HCT116 (cell line): Measurements from ENCODE around the gene FGF16. TPM values are rescaled to one million over a fixed set of nuclear protein-coding genes. Genes with fewer than 3 reads are reported as not detected.

Source experiments
- ATAC-seq: fragments of 200-7000 bp; cut with Tn5 transposase; 2 replicates; pipeline ENCODE4 v1.9.1; 2020; ENCODE audit warnings: mild to moderate bottlenecking, moderate library complexity
- BruUV-seq: library from RNA; stranded (reverse); fragments of 400-500 nt; replicated peaks from 2 replicates; lab custom pipeline; 2021; lab: Mats Ljungman, UMichigan
- CTCF ChIA-PET: fragments of 300-600 bp; sonication (Branson Sonifier 250); formaldehyde crosslinking; loops from one replicate; lab custom pipeline; 2021; ENCODE audit warnings: antibody characterized with exemption; lab: Charles Lee
- POLR2A ChIA-PET: fragments of 300-600, 350-600 bp; sonication (Branson Sonifier 250); formaldehyde crosslinking; loops from one replicate; lab custom pipeline; 2021; ENCODE audit warnings: antibody characterized with exemption; lab: Charles Lee
- RAD21 ChIA-PET, 2 experiments: fragments of 300-600 bp; sonication (Branson Sonifier 250); formaldehyde crosslinking; loops; one replicate each; lab custom pipeline; 2023; ENCODE audit warnings: low total read pairs in 2 of 2; ENCODE audit not compliant: uncharacterized antibody in 2 of 2, unreplicated experiment in 2 of 2, low non-redundant PET in 1 of 2; lab: Charles Lee
- DNase-seq: peaks from one replicate; pipeline ENCODE4 v3.0.0-alpha.2; 2010; ENCODE audit warnings: low read depth, low spot score
- H2AFZ ChIP-seq: fragments of 200-600 bp; shearing (Covaris generic), sonication (generic); 2 replicates; pipeline ENCODE4 v1.6.1; 2017; ENCODE audit warnings: low read depth, mixed run types, mixed read lengths, antibody characterized with exemption, low read length; ENCODE audit not compliant: poor library complexity, severe bottlenecking
- H3K27ac ChIP-seq: 2 replicates; pipeline ENCODE4 v1.5.1; 2012; ENCODE audit warnings: low read depth, low read length
- H3K27me3 ChIP-seq: fragments of 200-600 bp; sonication (generic); 2 replicates; pipeline ENCODE4 v1.6.1; 2016; ENCODE audit warnings: mixed run types, low read length, mixed read lengths; ENCODE audit not compliant: insufficient read depth
- H3K36me3 ChIP-seq, 2 experiments: fragments of 200-500 bp in 1 of 2; fragments of 200-600 bp in 1 of 2; sonication (Bioruptor generic) in 1 of 2; sonication (generic) in 1 of 2; 2 replicates each; pipeline versions ENCODE4 v1.5.1 to v1.6.1; 2014 to 2016; ENCODE audit warnings: low read length in 2 of 2, inconsistent platforms in 1 of 2, mixed read lengths in 1 of 2, mixed run types in 1 of 2; ENCODE audit not compliant: insufficient read depth in 2 of 2, control insufficient read depth in 1 of 2
- H3K4me1 ChIP-seq, 2 experiments: fragments of 200-600 bp in 1 of 2; sonication (generic) in 1 of 2; 2 replicates each; pipeline versions ENCODE4 v1.5.1 to v1.6.1; 2012 to 2017; ENCODE audit warnings: low read length in 2 of 2, inconsistent platforms in 1 of 2, mild to moderate bottlenecking in 1 of 2, mixed read lengths in 1 of 2, mixed run types in 1 of 2, moderate library complexity in 1 of 2; ENCODE audit not compliant: insufficient read depth in 2 of 2, control insufficient read depth in 1 of 2
- H3K4me2 ChIP-seq: fragments of 200-600 bp; sonication (generic); 2 replicates; pipeline ENCODE4 v1.6.1; 2017; ENCODE audit warnings: mixed run types, low read length, mixed read lengths
- H3K4me3 ChIP-seq, 2 experiments: fragments of 200-600 bp in 1 of 2; sonication (generic) in 1 of 2; replicated peaks in 1 of 2; 2 replicates each; pipeline ENCODE4 v1.5.1; 2011 to 2016; ENCODE audit warnings: low read length in 2 of 2, control low read depth in 1 of 2, low read depth in 1 of 2, mild to moderate bottlenecking in 1 of 2, mixed read lengths in 1 of 2, mixed run types in 1 of 2
- H3K79me2 ChIP-seq: fragments of 200-600 bp; sonication (generic); 2 replicates; pipeline ENCODE4 v1.6.1; 2017; ENCODE audit warnings: mild to moderate bottlenecking, mixed run types, low read length, moderate library complexity, mixed read lengths; ENCODE audit not compliant: insufficient read depth
- H3K9ac ChIP-seq: fragments of 200-600 bp; sonication (generic); 2 replicates; pipeline ENCODE4 v1.6.1; 2016; ENCODE audit warnings: low read length, mixed read lengths
- H3K9me2 ChIP-seq: fragments of 200-600 bp; sonication (generic), shearing (Covaris generic); 2 replicates; pipeline ENCODE4 v1.6.1; 2017; ENCODE audit warnings: mixed run types, mild to moderate bottlenecking, moderate library complexity; ENCODE audit not compliant: insufficient read depth
- H3K9me3 ChIP-seq, 2 experiments: fragments of 200-500 bp in 1 of 2; fragments of 200-600 bp in 1 of 2; sonication (Bioruptor generic) in 1 of 2; sonication (generic) in 1 of 2; 2 replicates each; pipeline ENCODE4 v1.6.1; 2014 to 2017; ENCODE audit warnings: low read length in 2 of 2, mixed read lengths in 2 of 2, inconsistent platforms in 1 of 2, low read depth in 1 of 2, mild to moderate bottlenecking in 1 of 2, mixed run types in 1 of 2, moderate library complexity in 1 of 2; ENCODE audit not compliant: control insufficient read depth in 1 of 2, insufficient read depth in 1 of 2
- H4K20me1 ChIP-seq: fragments of 200-600 bp; sonication (generic), shearing (Covaris generic); 2 replicates; pipeline ENCODE4 v1.6.1; 2017; ENCODE audit warnings: mixed run types, mild to moderate bottlenecking, moderate library complexity; ENCODE audit not compliant: insufficient read depth
- CBX3 ChIP-seq: IDR thresholded peaks from 2 replicates; pipeline ENCODE4 v1.6.1; 2012; ENCODE audit warnings: low read depth
- EZH2 ChIP-seq: fragments of 200-600 bp; sonication (generic); IDR thresholded peaks from 2 replicates; pipeline ENCODE4 v1.6.1; 2017; ENCODE audit warnings: antibody characterized with exemption, mixed run types
- JUND ChIP-seq: IDR thresholded peaks from 2 replicates; pipeline ENCODE4 v1.6.1; 2012
- SP1 ChIP-seq: IDR thresholded peaks from 2 replicates; pipeline ENCODE4 v1.6.1; 2012; ENCODE audit warnings: low read depth
- YY1 ChIP-seq: IDR thresholded peaks from 2 replicates; pipeline ENCODE4 v1.6.1; 2011; ENCODE audit warnings: low read length, low read depth, moderate library complexity, mild to moderate bottlenecking; ENCODE audit not compliant: insufficient replicate concordance; ENCODE audit errors: extremely low read depth
- ZNF274 ChIP-seq: fragments of 200-500 bp; sonication (Bioruptor generic); IDR thresholded peaks from 2 replicates; pipeline ENCODE4 v1.6.1; 2014; ENCODE audit warnings: mild to moderate bottlenecking, low read depth, low read length, inconsistent platforms
- intact Hi-C: fragments of 100-400 bp; cut with micrococcal nuclease; formaldehyde crosslinking; loops from 2 replicates; pipeline ENCODE4 v1.10.0; 2022
- total RNA-seq: library from RNA; stranded (reverse); gene quantifications from one replicate; pipeline ENCODE4 v1.2.1, GENCODE V29; 2021; ENCODE audit not compliant: unreplicated experiment
- TF ChIP-seq, protein P1 (sequence below), 3 experiments: fragments of 200-600 bp in 1 of 3; sonication (generic) in 1 of 3; IDR thresholded peaks in 2 of 3; conservative IDR thresholded peaks in 1 of 3; 2 replicates each; pipeline ENCODE4 v1.5.1; 2012 to 2017; ENCODE audit warnings: low read depth in 2 of 3, low read length in 2 of 3, antibody characterized with exemption in 1 of 3, borderline replicate concordance in 1 of 3, control low read depth in 1 of 3, mild to moderate bottlenecking in 1 of 3, mixed read lengths in 1 of 3, mixed run types in 1 of 3, moderate library complexity in 1 of 3; ENCODE audit not compliant: insufficient read depth in 1 of 3
- TF ChIP-seq, protein P2 (sequence below): IDR thresholded peaks from 2 replicates; pipeline ENCODE4 v1.6.1; 2012; ENCODE audit warnings: low read depth

Gene FGF16
- total RNA-seq, 1 experiment from 2014 or later, result not detected

DNA sequence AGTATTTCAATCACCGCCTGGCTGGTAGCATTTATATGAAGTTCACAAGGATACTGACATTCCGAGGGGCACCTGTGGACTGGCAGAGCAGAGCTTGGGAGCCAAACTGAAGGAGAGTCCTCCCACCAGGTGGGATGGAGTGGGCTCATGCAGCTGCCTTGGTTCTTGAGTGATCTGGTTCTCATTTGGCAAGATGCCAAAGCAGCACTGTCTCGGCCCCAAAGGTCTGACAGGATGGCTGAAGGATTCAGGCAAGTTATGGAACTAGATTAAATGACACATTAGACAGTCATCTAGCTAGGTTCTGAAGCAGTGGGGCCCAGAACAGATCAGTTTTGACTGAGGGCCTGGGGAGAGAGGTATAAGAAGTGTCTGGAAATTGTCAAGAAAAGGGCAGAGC, 3.2 kb downstream of the FGF16 start:
- Histone ChIP-seq H3K4me2 (no peak overlapping the region), H2AFZ (no peak overlapping the region), H3K27me3 (no peaks in the 10 kb centered on the region), H3K4me3 (no peak overlapping the region), H3K36me3 (no peaks in the 10 kb centered on the region), H3K4me1 (no peaks in the 10 kb centered on the region), H3K9ac (no peak overlapping the region), H4K20me1 (no peaks in the 10 kb centered on the region), H3K9me2 (no peaks in the 10 kb centered on the region), H3K79me2 (no peaks in the 10 kb centered on the region), H3K9me3 (no peaks in the 10 kb centered on the region), H3K27ac (no peak overlapping the region)
- TF ChIP-seq EZH2 (no peak), ZNF274 (no peak), SP1 (no peak), JUND (no peak), CBX3 (no peak), YY1 (no peak)
- TF ChIP-seq, protein P1, sequence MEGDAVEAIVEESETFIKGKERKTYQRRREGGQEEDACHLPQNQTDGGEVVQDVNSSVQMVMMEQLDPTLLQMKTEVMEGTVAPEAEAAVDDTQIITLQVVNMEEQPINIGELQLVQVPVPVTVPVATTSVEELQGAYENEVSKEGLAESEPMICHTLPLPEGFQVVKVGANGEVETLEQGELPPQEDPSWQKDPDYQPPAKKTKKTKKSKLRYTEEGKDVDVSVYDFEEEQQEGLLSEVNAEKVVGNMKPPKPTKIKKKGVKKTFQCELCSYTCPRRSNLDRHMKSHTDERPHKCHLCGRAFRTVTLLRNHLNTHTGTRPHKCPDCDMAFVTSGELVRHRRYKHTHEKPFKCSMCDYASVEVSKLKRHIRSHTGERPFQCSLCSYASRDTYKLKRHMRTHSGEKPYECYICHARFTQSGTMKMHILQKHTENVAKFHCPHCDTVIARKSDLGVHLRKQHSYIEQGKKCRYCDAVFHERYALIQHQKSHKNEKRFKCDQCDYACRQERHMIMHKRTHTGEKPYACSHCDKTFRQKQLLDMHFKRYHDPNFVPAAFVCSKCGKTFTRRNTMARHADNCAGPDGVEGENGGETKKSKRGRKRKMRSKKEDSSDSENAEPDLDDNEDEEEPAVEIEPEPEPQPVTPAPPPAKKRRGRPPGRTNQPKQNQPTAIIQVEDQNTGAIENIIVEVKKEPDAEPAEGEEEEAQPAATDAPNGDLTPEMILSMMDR (IDR thresholded peaks at IDR 0.05 in 2 of 3, conservative IDR thresholded peaks at IDR 0.05 in 1 of 3; ENCODE audit: borderline replicate concordance in 1 of 3, insufficient read depth in 1 of 3, low read depth in 2 of 3, low read length in 2 of 3), result no peak
- TF ChIP-seq, protein P2, sequence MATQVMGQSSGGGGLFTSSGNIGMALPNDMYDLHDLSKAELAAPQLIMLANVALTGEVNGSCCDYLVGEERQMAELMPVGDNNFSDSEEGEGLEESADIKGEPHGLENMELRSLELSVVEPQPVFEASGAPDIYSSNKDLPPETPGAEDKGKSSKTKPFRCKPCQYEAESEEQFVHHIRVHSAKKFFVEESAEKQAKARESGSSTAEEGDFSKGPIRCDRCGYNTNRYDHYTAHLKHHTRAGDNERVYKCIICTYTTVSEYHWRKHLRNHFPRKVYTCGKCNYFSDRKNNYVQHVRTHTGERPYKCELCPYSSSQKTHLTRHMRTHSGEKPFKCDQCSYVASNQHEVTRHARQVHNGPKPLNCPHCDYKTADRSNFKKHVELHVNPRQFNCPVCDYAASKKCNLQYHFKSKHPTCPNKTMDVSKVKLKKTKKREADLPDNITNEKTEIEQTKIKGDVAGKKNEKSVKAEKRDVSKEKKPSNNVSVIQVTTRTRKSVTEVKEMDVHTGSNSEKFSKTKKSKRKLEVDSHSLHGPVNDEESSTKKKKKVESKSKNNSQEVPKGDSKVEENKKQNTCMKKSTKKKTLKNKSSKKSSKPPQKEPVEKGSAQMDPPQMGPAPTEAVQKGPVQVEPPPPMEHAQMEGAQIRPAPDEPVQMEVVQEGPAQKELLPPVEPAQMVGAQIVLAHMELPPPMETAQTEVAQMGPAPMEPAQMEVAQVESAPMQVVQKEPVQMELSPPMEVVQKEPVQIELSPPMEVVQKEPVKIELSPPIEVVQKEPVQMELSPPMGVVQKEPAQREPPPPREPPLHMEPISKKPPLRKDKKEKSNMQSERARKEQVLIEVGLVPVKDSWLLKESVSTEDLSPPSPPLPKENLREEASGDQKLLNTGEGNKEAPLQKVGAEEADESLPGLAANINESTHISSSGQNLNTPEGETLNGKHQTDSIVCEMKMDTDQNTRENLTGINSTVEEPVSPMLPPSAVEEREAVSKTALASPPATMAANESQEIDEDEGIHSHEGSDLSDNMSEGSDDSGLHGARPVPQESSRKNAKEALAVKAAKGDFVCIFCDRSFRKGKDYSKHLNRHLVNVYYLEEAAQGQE, result no peak
- RAD21 ChIA-PET, result no interaction called here
- CTCF ChIA-PET, result no interaction called here
- POLR2A ChIA-PET, result no interaction called here
- no peak for DNase-seq
- BruUV-seq, result no TSS peak
- ATAC-seq, result no peak
- intact Hi-C loops, result no loop called here
